Stimulated activated CD8-positive, alpha-beta memory T cell treated with anti-CD3 and anti-CD28 coated beads, Interleukin-4, amount 100 ng/mL, for 24 hours (primary cell): ENCODE measurements around the gene OTX2.

Experiments
- DNase-seq: peaks from one replicate; pipeline ENCODE4 v3.0.0-alpha.2; 2020; ENCODE audit warnings: low read depth

Gene OTX2

GRCh38 chr14:56812364-56813141, 2.3 kb upstream of the OTX2 start:
- DNase-seq = no peak

GRCh38 chr14:56811593-56812363, 1.5 kb upstream of the OTX2 start:
- DNase-seq = no peak

GRCh38 chr14:56810836-56811592, 735 bp upstream of the OTX2 start:
- no peak for DNase-seq

- DNase-seq = no peak
Observed at GRCh38 chr14:56809270-56810146, 771 bp downstream of the OTX2 start.

GRCh38 chr14:56808383-56809269, 1.7 kb downstream of the OTX2 start:
- no peak for DNase-seq

GRCh38 chr14:56808110-56808382, 2.2 kb downstream of the OTX2 start:
- no peak for DNase-seq

GRCh38 chr14:56807386-56808109, 2.7 kb downstream of the OTX2 start:
- no peak for DNase-seq

GRCh38 chr14:56806760-56807159, 3.5 kb downstream of the OTX2 start:
- DNase-seq = no peak

GRCh38 chr14:56805992-56806727, 4.1 kb downstream of the OTX2 start:
- no peak for DNase-seq

GRCh38 chr14:56805201-56805991, 4.9 kb downstream of the OTX2 start:
- no peak for DNase-seq

- no peak for DNase-seq
Observed at GRCh38 chr14:56803816-56804535, 6.3 kb downstream of the OTX2 start.

GRCh38 chr14:56801920-56802319, 8.4 kb downstream of the OTX2 start:
- DNase-seq = no peak

GRCh38 chr14:56799343-56799645, 11.0 kb downstream of the OTX2 start:
- no peak for DNase-seq

- DNase-seq = no peak
Observed at GRCh38 chr14:56798447-56799342, 11.6 kb downstream of the OTX2 start.

- no peak for DNase-seq
Observed at GRCh38 chr14:56797569-56798446, 12.5 kb downstream of the OTX2 start.

- no peak for DNase-seq
Observed at GRCh38 chr14:56797003-56797568, 13.2 kb downstream of the OTX2 start.
